ENCODE data around the gene RDH8.

The RDH8 gene, protein sequence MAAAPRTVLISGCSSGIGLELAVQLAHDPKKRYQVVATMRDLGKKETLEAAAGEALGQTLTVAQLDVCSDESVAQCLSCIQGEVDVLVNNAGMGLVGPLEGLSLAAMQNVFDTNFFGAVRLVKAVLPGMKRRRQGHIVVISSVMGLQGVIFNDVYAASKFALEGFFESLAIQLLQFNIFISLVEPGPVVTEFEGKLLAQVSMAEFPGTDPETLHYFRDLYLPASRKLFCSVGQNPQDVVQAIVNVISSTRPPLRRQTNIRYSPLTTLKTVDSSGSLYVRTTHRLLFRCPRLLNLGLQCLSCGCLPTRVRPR

DNA sequence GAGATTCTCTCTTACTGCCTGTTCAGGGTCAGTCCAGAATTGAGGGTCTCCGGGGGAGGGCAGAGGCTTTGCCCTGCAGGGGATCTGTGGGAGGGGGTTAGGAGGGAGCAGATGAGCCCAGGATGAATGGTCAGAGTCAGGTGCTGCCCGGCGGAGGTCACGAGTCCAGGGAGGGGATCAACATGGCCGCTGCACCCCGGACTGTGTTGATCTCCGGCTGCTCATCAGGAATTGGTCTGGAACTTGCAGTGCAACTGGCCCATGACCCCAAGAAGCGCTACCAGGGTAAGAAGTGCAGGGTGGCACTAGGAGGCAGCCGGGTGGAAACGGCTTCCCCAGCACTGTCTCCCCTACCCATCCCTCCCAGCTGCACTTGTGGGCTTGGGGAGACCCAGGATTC, at the start of gene RDH8:
TSS of gene RDH8 (plus strand) at position 168 of the 400 bp plus-strand sequence. CDS start at position 183, 15 bp downstream.
- DNase-seq, result no peak

DNA sequence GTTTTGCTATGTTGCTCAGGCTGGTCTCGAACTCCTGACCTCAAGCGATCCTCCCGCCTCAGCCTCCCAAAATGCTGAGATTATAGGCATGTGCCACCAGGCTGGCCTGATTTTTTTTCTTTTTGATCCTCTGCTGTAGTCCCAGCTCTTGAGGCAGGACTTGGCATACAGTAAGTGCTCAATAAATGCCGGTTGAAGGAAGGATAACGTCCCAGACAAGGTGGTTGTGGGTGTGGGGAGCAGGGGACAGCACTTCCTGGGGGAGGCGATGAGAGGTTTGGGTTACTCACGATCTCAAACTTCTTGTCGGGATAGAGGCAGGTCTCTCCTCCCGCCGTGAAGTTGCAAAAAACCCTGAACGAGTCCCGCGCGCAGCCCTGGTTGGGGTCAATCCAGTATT, 47.3 kb upstream of the RDH8 start:
- no peak for DNase-seq

DNA sequence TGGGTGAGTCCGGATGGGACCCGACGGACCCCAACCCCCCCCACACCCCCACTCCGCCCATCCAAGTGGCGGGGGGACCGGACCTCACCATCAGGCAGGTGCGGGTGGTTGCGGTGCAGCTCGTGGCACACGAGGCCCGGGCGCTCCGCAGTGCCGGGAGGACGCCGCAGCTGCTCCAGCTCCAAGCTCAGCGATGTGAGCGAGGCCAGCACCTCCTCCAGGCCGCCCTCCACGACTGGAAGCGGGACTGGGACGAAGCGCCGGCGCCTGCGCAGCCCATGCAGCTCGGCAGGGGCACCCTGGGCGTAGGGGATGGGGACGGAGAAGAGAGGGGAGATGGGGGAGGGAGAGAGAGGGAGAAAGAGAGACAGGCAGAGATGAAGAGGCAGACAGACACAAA, 46.8 kb upstream of the RDH8 start:
- DNase-seq, result no peak

DNA sequence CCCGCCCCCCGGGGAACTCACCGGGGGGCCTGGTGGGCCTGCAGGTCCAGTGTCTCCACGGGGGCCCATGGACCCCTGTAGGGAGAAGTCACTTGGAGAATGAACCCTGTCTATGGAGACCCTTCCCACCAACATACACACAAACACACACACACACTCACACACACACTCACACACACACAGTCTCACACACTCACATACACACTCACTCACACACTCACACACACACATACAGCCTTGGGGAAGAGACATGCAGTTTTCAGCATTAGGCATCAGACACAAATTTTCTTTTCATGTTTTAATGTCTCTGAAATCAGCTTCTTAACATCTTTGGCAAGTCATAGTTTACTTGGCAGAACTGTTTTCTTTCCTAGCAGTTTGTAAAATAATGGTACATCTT, 46.0 kb upstream of the RDH8 start:
- DNase-seq, result no peak

GRCh38 chr19:9968820-9969687, 44.2 kb upstream of the RDH8 start:
- DNase-seq, result no peak

DNA sequence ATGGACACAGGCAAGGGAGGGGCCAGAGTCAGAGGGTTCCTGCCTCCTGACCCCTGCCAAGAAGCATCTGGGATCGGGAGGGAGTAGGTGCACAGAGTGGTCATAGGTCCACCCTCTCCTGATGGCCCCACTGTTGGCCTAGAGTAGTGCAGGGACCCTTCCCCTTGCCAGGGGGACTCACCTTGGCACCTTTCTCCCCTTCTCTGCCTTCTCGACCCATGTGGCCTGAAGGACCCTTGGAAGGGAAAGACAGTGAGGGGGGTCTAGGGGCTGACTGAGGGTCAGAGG, 43.7 kb upstream of the RDH8 start:
- DNase-seq, result no peak

- no peak for DNase-seq
Observed at GRCh38 chr19:9970481-9970880, 42.8 kb upstream of the RDH8 start.

- DNase-seq, result no peak
Observed at GRCh38 chr19:9971166-9971897, 42.0 kb upstream of the RDH8 start.

DNA sequence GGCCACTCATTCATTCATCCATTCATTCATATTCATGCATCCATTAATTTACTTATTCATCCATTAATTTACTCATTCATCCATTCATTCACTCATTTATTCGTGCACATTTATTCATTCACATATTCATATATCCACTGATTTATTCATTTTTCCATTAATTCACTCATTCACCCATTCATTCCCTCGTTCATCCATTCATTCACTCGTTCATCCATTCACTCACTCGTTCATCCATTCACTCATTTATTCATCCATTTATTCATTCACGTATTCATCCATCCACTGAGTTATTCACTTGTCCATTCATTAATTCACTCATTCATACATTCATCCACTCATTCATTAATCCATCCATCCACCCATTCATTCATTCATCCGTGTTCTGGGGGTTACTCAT, 41.2 kb upstream of the RDH8 start:
- no peak for DNase-seq

DNA sequence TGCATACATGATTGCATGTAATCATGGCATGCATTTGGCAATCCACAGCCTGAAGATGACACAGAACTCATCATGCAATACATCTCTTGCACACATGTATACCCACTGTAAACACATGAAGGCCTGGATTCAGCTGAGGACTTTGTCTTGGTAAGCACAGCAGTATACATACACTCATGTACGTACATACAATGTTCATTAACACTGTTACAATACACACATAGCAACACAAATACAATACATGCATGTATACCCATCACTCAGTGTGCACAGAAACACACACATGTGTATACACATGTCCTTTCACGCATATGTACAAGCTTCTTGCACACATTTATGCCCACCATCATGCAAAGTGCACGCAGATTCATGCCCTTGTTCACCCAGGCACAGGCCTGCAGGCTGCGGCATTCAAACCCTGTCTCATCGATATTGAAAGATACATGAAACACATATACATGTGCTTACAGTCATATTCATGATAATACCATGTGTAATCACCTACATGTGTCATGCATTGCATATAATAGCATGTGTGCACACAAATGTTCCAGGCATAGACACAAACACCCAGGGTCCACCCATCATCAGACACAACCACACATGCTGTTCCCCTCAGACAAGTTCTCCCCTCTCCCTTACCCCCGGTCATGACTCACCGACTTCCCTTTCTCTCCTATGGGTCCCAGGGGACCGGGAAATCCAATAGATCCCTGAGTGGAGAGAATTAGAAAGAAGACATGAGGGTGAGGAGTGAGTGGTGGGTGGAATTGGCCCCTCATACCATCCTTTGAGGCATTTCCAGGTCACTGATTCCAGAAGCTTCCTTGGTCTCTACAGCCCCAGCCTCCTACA, 31.6 kb upstream of the RDH8 start:
- DNase-seq, result no peak

DNA sequence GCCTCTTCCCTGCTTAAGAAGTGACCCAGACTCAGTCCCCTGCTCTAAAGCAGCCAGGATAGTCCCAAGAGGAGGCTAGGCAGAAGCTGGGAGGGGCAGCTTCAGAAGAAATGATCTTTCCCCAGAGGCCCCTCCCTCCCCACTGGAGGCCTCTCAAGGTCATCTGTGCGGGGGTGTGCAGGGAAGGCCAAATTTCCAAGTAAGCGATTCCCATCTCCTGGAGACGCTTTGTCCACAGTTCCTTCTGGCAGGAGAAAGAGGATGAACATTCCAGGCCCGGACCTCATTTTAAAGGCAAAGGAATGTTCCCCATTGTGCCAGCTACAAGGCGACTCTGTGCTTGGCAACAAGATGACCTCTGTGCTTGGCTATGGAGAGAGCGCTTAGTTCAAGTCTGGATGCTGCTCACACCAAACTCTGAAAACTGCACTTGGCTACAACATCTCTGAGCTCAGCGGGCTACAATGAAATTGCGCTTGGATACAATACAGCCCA, 26.4 kb upstream of the RDH8 start:
- no peak for DNase-seq

- DNase-seq, result no peak
Observed at GRCh38 chr19:9989504-9989903, 23.8 kb upstream of the RDH8 start.

GRCh38 chr19:9991425-9992191, 21.7 kb upstream of the RDH8 start:
- no peak for DNase-seq

- no peak for DNase-seq
Observed at GRCh38 chr19:9995084-9995483, 18.2 kb upstream of the RDH8 start.

- no peak for DNase-seq
Observed at GRCh38 chr19:9995999-9996398, 17.3 kb upstream of the RDH8 start.

GRCh38 chr19:9996541-9996940, 16.7 kb upstream of the RDH8 start:
- DNase-seq, result no peak

- peak; percentile 16 for DNase-seq
Observed at GRCh38 chr19:10000171-10000826, 13.0 kb upstream of the RDH8 start.

DNA sequence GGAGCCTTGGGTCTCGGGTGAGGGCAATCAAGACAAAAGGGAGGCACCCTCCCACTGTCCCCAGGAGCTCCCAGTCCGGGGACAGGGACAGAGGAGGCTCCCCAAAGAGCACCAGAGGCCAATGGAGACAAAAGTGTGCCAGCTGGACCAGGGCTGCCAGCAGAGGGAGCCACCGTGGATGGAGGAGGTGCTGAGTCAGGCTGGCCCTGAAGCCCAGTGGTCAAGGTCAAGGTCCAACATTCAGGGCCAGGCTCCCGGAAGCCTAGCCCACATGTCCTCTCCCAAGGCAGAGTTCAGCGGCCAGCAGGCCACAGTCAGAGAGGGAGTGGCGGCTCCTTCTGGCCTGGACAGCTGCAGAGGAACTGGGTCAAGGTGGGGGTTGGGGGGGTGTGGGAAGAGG, 11.4 kb upstream of the RDH8 start:
- DNase-seq, result no peak

DNA sequence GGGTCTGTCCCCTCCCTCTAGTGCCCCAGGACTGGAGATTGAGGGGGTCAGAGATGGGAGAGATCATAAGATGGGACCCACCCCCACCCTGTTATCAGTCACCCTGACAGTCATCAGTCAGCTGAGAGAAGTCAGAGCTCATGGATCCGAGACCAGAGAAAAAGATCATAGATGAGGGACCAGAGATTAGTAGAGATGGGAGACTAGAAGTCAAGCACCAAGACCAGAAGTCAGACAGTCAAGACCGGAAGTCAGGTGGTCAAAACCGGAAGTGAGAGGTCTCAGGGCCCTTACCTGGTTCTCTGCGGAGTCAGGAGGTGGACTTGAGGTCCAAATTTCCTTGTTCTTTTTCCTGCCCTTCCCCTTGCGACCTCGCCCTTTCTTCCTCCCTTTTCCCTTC, 10.0 kb upstream of the RDH8 start:
- DNase-seq, result no peak

- DNase-seq, result no peak
Observed at GRCh38 chr19:10004617-10005016, 8.7 kb upstream of the RDH8 start.

DNA sequence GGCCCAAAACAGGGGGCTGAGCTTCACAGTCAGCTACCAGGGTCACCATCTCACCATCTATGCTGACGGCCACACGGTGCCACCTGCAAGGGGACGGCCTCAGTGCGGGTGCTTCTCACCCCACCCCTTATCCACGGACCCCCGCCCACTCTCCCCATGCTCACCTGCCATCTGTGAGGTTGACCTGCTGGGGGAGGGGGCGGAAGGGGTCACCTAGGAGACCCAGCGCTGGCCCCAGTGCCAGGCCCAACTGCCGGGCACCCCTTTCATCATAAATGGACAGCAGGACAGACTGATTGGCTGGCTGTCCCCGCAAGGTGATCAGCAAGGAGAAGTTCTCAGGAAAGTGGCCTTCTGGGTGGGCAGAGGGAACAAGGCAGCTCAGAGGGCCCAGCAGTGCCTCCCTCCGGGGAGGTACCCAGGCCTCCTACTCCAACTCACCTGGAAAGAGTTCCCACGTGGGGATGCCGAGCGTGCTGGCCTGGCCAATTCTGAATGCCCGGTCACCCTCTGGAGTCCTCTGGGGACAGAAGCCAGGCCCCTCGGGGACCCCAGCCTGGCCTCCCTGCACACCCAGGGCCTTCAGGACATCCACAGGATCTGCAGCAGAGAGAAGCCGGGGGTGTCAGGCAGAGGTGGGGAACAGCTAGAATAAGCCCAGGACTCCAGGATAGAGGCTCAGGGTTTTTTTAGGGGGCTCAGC, 7.5 kb upstream of the RDH8 start:
- no peak for DNase-seq

Measured in kidney glomerular epithelial cell (primary cell).